Measurements from ENCODE around the gene DNAJC6.
"Not testable (repeated sequence)": the region's sequence is repeated elsewhere in the genome, so short reads cannot be mapped to it uniquely, and the experiment has no call there.

Gene DNAJC6

GRCh38 chr1:65431111-65431705 is 121.9 kb downstream of the DNAJC6 start:
- DNase-seq (ENCODE audit: low spot score) = no peak

DNA sequence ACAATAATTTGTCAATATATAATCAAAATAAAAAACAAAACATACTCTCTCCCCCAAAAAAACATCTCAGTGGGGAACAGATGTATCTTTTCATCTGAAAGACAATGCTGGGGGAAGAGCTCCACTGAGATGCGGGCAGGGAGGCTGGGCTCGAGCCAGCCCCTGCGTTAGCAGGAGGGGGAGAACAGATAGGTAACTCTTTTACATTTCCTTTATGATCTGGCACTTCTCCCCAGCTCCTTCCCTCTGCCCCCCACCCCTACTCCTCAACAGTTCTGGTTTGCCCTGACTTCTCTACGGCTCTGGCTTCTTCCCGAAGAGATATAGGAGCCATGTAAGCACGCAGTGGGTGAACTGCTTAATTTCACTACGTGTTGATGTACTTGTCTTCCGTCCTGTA is 123.6 kb downstream of the DNAJC6 start:
- DNase-seq (ENCODE audit: low spot score) = no peak

GRCh38 chr1:65434255-65434654 is 124.9 kb downstream of the DNAJC6 start:
- no peak for DNase-seq (ENCODE audit: low spot score)

DNA sequence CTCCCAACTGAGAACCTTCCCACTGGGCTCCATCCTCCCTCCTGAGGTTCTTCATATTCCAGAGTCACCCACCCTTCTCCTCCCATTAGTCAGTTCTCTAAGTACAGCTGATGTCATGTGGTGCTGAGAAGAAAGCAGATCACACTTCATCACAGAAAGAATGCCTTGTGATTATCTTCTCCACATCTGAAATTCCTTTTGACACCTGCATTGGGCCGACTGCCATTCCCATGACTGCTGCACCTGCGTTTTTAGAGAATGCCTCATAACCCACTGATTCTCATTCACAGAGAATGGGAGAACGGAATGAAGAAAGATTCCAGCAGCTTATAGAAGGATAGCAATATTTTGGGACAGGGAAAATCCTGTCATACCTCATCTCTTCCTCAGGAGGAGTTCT is 125.4 kb downstream of the DNAJC6 start:
- no peak for DNase-seq (ENCODE audit: low spot score)

DNA sequence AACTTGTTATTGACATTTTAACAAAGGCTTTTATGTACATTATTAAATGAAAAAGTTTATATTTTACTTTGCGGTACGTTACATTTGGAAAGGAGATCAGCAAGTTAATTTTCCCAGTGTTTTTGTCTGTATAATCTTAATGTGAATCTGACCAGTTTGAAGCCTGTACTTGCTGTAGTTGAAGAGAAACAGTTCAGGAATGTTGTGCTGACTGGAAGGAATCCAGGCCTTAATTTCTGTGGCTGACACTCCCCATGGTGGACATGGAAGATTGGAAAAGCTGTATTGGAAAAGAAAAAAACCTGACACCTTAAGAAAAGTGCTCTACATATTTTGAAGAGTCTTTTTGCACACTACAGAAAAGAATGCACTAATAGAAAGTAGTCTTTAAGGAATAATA is 126.6 kb downstream of the DNAJC6 start:
- DNase-seq (ENCODE audit: low spot score) = no peak

- DNase-seq (ENCODE audit: low spot score) = no peak
Observed at GRCh38 chr1:65437616-65438015, 128.3 kb downstream of the DNAJC6 start.

DNA sequence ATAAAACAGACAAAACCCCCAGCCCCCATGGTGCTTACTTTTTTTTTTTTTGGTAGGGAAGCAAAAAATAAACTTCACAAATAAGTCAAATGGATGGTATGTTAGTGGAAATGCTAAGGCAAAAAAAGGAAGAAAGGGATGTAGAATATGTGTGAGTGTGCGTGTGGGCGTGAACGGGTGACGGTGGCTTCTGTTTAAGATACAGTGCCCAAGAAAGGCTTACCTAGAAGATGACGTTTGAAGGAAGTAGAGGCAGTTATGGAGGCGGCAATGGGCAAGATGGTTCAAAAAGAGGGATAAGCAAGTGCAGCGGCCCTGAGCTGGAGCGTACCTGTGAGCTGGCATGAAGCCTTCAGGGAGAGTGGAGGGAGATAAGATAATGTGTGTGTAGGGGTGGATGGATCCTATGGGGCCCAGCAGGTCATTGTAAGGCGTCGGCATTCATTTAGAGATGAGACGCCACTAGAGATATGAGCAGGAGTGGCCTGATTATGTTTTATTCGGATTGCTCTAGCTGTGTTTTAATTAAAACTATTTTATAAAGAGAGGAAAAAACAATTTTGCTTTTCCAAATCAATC is 131.1 kb downstream of the DNAJC6 start:
- no peak for DNase-seq (ENCODE audit: low spot score)

DNA sequence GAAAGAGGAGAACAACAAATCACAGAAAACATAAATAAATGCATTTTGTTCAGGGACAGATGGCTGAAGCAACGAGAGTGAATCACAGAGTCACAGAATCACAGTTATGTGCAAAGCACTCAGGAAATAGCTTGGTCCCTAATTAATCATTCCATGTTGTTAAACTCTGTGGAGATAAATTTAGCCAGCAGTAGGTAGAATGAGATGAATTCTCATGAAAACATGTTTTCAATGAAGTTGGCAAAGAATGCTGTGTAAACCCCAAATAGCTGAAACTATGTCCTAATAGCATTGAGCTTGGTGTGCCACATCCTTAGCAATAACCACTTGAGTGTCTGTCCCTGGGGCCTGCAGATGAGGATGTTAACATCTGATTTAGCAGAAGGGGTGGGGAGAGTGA is 131.6 kb downstream of the DNAJC6 start:
- no peak for DNase-seq (ENCODE audit: low spot score)

DNA sequence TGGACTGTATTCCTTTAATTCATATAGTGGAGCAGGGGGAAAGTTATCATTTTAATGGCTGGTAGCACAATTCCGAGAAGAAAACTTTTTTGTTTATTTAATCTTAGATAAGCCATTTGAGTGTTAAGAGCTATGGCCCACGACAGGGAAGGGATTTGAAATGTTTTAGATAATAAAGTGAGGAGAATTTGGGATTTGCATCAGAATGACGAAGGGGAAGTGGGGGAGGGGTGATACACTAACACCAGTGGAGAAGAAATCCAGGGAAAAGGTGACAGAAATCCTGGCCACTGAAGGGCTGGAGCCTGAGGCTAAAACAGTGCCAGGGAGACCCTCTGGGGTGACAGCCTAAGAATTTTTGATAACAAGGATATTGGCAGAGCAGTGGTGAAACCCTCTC is 132.1 kb downstream of the DNAJC6 start:
- no peak for DNase-seq (ENCODE audit: low spot score)

DNA sequence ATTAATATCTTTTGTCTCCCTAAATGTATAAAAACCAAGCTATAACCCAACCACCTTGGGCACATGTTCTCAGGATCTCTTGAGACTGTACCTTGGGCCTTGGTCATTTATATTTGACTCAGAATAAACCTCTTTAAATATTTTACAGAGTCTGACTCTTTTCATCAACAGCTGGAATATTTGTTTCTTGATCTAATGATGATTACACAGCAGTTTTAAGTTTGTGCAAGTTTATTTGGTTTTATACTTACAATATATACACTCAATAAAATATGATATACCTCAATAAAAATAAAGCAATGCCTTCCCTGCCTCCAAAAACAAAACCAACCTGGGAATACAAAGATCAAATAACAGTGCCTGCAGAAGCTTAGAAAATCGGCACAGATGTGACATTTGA is 133.1 kb downstream of the DNAJC6 start:
- no peak for DNase-seq (ENCODE audit: low spot score)

GRCh38 chr1:65443647-65444046 is 134.3 kb downstream of the DNAJC6 start:
- no peak for DNase-seq (ENCODE audit: low spot score)

DNA sequence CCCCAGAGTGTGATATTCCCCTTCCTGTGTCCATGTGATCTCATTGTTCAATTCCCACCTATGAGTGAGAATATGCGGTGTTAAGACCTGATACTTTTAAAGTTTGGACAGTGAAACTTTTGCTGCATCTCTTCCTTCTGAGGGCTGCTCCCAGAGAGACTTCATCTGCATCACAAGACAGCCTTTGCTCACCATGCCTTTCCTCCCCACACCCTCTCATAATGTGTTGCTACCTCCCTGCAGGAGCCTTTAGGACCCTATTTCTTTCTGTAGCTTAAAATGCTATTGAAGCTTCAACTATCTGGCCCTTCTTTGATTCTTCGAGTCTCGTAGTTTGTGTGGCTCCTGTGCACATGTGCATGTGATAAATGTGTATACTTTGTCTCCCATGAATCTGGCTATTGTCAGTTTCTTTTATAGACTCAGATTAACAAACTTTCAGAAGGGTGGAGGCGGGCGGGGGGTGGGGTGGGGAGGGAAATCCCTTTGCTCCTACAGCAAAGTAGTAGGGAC is 134.8 kb downstream of the DNAJC6 start:
- no peak for DNase-seq (ENCODE audit: low spot score)

- DNase-seq (ENCODE audit: low spot score) = no peak
Observed at GRCh38 chr1:65445837-65446236, 136.5 kb downstream of the DNAJC6 start.

GRCh38 chr1:65449214-65449823 is 140.0 kb downstream of the DNAJC6 start:
- no peak for DNase-seq (ENCODE audit: low spot score)

DNA sequence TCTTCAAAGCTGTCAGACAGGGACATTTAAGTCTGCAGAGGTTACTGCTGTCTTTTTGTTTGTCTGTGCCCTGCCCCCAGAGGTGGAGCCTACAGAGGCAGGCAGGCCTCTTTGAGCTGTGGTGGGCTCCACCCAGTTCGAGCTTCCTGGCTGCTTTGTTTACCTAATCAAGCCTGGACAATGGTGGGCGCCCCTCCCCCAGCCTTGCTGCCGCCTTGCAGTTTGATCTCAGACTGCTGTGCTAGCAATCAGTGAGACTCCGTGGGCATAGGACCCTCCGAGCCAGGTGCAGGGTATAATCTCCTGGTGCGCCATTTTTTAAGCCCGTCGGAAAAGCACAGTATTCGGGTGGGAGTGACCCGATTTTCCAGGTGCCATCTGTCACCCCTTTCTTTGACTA is 146.3 kb downstream of the DNAJC6 start:
- not testable (repeated sequence) for DNase-seq (ENCODE audit: low spot score)

DNA sequence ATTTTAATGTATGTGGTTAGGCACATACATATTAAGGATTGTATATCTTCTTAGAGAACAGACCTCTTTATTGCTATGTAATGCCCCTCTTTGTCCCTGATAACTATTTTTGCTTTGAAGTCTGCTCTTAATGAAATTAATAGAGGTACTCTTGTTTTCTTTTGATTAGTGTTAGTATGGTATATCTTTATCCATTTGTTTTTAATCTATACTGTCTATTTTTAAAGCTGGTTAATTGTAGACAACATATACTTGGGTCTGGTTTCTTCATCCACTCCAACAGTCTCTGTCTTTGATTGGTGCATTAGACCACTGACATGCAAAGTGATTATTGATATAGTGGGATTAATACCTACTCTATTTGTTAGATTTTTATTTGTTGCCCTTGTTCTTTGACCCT is 147.1 kb downstream of the DNAJC6 start:
- DNase-seq (ENCODE audit: low spot score) = no peak

GRCh38 chr1:65457868-65458267 is 148.5 kb downstream of the DNAJC6 start:
- no peak for DNase-seq (ENCODE audit: low spot score)

DNA sequence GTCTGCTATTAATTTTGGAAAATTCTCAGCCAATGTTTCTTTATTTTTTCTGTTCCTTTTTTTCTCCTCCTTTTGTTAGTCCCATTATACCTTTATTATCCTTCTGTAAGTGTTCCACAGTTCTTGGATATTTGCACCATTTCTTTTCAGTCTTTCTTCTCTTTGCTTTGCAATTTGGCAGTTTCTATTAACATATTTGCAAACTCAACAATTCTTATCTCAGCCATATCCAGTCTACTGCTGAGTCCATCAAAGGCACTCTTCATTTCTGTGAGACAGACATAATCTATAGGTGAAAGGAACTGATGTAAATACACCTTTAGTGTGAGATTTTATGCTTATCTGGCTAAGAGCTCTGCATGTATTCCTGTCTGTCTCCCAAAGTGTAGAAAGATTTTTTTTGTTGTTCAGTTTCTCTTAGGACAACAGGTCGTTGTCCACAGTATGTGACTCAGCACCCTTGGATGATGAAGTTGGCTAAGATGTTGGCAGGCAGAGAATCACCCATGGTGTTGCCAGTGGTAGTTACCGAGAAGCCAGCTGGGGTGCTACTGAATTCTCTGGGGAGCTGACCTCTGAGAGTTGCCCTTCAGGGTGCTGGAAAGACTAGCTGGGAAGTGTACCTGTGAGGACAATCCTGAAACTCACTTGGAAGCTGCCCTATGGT is 149.5 kb downstream of the DNAJC6 start:
- DNase-seq (ENCODE audit: low spot score) = no peak

GRCh38 chr1:65459397-65459768 is 150.0 kb downstream of the DNAJC6 start:
- DNase-seq (ENCODE audit: low spot score) = no peak
